HG02970 (cell line): ENCODE data around the gene LRRIQ3.
"Not testable (repeated sequence)": the region's sequence is repeated elsewhere in the genome, so short reads cannot be mapped to it uniquely, and the experiment has no call there.

Experiments used
- ATAC-seq: cut with Tn5 transposase; IDR thresholded peaks from one replicate; pipeline ENCODE4 v1.9.1; 2021; ENCODE audit warnings: mild to moderate bottlenecking, moderate library complexity, moderate number of reproducible peaks; ENCODE audit not compliant: unreplicated experiment, low FRiP score

The LRRIQ3 gene

DNA sequence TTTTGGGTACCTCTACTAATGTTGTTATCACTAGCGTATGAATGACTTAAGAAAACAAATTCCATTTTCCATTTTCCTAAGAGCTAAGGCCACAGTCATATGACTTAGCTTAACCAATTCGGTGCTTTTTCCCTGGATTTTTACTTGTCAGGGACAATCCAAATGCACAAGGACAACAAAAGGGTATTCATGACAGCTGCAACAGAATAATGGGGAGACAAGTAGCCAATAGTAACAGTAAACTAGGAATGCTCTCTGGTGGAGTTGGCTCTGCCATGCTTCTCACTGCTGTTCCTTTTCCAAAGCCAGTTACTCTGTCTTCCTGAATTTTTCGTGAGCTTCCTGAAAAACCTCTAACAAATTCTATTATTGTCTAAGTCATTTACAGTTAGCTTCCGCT, 52.9 kb downstream of the LRRIQ3 start:
- no peak for ATAC-seq

DNA sequence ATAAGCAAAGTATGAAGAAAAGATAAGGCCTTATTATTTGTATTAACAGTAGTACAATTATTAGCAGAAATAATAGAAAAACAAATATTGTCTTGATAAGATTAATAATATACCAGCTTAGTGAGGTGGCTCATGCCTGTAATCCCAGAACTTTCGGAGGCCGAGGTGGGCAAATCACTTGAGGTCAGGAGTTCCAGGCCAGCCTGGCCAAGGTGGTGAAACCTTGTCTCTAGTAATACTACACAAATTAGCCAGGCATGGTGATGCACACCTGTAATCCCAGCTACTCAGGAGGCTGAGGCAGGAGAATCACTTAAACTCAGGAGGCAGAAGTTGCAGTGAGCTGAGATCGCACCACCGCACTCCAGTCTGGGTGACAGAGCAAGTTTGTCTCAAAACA, 80.6 kb downstream of the LRRIQ3 start:
- not testable (repeated sequence) for ATAC-seq

- ATAC-seq: no peak
Observed at GRCh38 chr1:74113333-74113732, 84.6 kb downstream of the LRRIQ3 start.

DNA sequence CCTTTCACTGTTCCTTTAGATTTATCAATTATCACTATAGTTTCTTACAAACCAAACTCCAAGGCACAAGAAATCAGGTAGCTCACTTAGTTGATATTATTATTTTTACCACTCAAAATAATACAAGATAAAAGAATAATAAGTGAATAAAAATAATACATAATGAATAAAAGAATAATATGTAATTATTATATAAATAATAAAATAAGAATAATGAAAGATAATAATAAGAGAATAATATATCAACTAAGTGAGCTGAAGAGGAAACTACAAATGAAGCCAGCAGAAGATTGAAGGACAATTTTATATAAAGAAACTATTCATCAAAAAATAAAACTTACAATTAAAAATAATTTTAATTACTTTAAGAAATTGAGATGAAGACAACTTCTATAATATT, 90.6 kb downstream of the LRRIQ3 start:
- no peak for ATAC-seq

DNA sequence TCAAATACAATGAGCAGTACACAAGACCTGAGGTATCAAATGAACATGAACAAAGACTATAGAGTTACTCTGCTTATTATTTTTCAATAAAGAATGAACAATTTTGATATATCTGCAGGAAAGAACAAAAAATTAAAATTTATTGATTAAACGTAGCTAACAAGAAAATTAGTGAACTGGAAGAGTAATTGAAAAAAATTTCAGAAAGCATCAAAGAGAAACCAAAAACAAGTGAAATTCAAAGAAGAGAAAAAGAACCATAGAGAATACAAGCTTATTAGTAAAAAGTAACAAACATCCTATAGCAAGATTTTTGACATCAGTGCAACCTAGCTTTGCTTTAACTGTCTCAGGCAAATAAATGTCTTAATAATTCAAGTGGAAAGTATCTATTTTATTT, 106.6 kb downstream of the LRRIQ3 start:
- no peak for ATAC-seq

DNA sequence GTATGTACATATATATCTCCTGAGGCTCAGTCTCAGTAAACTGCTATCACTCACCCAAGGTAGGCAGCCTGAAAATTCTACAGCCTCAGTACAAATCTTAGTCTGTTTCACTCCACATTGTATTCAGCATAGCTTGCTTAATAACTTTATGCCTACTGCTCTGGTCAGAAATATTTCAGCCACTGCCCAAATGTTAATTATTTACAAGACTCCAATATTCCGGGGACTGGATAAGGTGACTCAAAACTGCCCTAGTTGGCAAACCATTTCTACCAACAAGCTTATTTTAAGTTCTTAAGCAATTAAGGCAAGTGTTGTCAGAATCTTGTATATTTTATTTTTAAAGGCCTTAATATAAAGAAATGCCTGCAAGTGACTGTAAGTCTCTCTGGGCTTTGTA, 114.8 kb downstream of the LRRIQ3 start:
- no peak for ATAC-seq

- ATAC-seq: no peak
Observed at GRCh38 chr1:74065081-74065480, 132.9 kb downstream of the LRRIQ3 start.

DNA sequence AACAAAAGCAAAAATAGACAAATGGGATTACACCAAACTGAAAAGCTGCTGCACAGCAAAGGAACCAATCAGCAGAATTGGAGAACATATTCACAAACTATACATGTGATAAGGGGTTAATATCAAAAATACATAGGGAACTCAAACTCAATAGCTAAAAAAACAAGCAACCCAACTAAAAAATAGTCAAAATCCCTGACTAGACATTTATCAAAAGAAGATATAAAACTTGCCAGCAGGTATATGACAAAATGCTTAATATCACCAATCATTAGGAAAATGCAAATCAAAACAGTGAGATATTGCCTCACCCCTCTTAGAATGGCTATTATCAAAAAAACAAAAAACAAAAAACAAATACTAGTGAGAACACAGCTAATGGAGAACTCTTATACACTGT, 140.3 kb downstream of the LRRIQ3 start:
- no peak for ATAC-seq

GRCh38 chr1:74053407-74053806, 144.6 kb downstream of the LRRIQ3 start:
- no peak for ATAC-seq

GRCh38 chr1:74050386-74050785, 147.6 kb downstream of the LRRIQ3 start:
- ATAC-seq: no peak

DNA sequence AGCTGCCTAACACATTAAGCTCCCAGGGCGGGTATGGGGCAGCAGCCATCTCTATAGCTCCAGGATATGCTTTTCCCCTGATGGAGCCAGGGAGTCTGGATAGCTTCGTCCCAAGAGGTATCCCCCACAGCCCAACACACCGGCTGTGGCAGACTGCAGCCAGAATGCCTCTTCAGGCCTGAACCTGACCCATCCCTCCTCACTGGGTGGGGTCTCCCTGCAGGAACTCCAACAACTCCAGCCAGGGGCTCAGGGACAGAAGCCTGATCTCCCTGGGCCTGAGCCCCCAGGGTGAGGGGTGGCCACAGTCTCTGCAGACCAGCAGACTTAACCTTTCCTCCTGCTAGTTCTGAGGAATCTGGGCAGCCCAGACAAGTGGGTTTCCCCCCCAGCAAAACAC, 159.9 kb downstream of the LRRIQ3 start:
- ATAC-seq: no peak

- no peak for ATAC-seq
Observed at GRCh38 chr1:74012583-74012982, 185.4 kb downstream of the LRRIQ3 start.

- no peak for ATAC-seq
Observed at GRCh38 chr1:74011736-74012135, 186.2 kb downstream of the LRRIQ3 start.

DNA sequence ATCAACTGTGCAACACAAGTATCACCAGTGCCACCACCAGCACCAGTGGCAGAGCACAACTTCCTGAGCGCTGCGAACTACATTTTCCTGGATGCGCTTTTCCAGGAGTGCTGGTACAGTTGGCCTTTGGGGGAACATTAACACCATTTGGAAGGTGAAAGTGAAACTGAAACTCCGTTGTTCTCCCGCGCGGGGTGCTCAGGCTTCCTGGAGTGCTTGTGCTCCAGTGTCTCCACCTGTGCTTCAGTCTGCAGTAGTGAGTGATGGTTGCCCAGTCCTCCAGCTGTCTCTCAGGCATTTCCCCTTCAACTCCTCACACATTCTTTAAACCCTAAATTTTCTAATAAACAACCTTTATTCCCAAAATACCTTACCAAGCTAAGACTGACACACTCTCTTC, 187.8 kb downstream of the LRRIQ3 start:
- ATAC-seq: no peak

DNA sequence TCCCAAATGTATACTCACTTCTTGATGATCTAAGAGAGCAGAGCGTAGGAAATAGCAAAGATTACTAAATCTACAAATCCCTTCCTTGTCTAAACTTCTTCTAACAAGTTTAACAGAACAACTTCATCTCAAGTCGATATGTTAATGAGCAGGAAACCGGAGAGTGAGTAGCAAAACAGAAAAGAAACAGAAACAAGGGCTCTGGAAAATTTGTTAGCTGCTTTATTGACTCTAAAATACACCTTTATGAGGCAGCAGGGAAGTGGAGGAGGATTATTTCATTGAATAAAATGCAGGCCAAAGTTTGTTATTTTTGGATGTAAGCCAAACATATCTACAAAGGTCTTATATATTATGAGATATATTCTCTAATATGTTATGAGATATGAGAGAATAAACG, 192.4 kb downstream of the LRRIQ3 start:
- ATAC-seq: no peak

- ATAC-seq: no peak
Observed at GRCh38 chr1:74003806-74004205, 194.2 kb downstream of the LRRIQ3 start.

GRCh38 chr1:73998348-73998959, 199.5 kb downstream of the LRRIQ3 start:
- no peak for ATAC-seq

GRCh38 chr1:73980324-73981040, 217.5 kb downstream of the LRRIQ3 start:
- no peak for ATAC-seq

DNA sequence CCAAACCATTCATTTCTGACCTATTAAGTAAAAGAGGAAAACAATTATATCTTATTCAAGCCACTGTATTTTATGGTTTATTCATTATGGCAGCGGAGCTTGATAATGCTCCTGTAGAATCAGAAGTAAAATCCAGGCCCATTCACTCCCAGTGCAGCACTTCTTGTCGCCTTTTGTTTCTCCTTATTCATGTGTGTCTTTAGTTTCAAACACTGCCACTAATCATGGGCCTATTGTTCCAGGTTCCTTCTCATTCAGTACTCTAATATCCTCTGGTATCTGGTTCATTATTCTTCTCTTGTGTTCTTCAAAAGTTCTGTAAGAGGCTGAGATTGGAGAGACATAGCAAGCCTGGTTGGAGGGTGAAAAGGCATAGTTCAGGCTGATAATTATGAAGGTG, 218.3 kb downstream of the LRRIQ3 start:
- no peak for ATAC-seq

- ATAC-seq: no peak
Observed at GRCh38 chr1:73978964-73979363, 219.0 kb downstream of the LRRIQ3 start.
